Stimulated activated CD8-positive, alpha-beta memory T cell treated with anti-CD3 and anti-CD28 coated beads, Interleukin-12 subunit alpha, Interleukin-12 subunit beta, amount 100 ng/mL, for 1 hour (primary cell): ENCODE results near the gene NPAS3.

Experiments
- DNase-seq: peaks from one replicate; pipeline ENCODE4 v3.0.0-alpha.2; 2020; ENCODE audit warnings: low read depth

NPAS3 gene

GRCh38 chr14:33516898-33517436 is 578.3 kb downstream of the NPAS3 start:
- DNase-seq, result no peak

- DNase-seq, result no peak
Observed at GRCh38 chr14:33521192-33521591, 582.5 kb downstream of the NPAS3 start.

GRCh38 chr14:33524244-33524643 is 585.6 kb downstream of the NPAS3 start:
- DNase-seq, result no peak

GRCh38 chr14:33525626-33526025 is 586.9 kb downstream of the NPAS3 start:
- no peak for DNase-seq

DNA sequence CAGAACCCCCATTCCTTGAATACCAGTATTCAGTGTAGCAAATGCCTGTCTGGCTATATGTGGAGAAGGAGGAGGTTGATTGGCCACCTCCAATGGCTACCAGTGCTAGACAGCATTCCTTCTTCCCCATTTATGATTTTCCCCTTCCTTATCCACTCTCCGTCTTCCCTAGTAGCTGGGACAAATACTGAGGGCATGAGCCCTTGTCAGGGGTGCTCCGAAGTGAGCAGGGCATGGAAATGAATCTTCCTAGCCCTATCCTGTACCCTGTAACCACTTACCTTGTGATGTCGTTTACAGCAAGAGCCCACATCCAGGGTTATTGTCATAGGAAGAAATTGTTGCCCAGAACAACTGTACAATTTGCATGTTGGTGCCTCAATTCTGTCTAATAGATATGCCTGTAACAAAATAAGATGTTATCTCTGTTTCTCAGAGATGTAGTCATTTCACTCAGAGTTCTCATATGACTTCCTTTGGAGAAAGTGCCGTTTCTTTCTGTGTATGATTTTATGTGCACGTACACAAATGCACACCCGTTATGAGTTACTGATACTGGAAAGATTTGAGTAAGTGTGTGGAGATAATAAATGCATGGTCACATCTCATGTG is 588.5 kb downstream of the NPAS3 start:
- DNase-seq, result no peak

GRCh38 chr14:33528655-33529054 is 590.0 kb downstream of the NPAS3 start:
- DNase-seq, result no peak

DNA sequence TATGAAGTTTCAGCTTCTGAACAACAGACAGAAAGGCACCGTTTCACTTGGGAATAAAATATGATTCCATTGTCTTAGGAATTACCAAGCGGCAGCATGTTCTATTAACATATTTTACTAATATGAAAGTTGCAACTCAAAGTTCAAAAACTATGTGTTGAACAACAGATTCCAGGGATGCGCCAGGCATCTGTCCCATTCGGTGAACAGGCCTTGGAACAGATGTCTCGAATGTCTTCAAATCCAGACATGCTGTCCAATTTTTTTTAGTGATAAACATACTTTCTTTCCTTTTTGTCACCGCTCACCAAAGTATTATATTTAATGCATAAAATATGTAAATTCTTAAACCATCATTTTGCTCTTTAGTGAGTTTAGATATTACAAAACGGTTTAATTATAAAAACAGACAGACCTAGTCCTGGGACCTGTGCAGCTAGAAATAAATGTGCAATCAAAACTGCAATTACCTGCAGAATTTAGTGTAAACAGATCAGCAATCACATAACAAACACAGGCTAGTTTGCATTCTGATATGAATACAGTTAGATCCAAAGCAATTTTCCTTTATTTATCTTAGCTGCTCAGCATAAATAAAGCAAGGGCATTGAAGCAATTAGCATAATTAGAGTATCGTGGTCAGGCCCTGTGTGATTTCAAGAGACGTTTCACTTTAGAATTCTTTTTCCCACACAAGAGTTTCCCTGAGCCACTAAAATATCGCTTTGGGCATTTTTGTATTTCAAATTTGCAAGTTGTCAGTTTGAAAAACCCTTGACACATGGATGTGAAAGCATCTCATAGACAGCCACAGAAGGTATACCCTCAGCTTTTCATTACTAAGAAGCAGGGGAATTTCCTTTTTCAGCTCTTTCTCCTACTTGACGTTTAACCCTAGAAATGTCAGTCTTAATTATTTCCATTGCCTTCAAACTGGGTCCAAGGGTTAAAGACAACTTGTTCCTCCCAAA is 591.4 kb downstream of the NPAS3 start:
- no peak for DNase-seq

GRCh38 chr14:33532553-33532952 is 593.9 kb downstream of the NPAS3 start:
- no peak for DNase-seq

DNA sequence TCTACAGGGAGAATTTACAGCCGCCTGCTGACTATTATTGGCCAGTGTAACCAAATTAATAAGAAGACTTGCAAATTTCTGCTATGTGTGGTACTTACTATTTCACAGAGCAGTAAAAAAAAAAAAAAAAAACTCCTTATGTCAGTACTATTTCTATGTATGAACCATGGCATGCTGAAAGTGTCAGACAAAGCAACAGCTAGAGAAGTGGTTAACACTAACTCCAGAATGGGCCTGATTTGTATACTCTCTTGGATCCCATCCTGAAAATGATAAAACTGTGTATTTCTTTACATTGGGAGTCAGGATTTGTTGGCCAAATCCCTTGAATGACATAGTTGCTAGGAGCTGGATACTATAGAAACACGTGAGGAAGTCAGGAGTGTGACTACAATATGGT is 595.4 kb downstream of the NPAS3 start:
- no peak for DNase-seq

DNA sequence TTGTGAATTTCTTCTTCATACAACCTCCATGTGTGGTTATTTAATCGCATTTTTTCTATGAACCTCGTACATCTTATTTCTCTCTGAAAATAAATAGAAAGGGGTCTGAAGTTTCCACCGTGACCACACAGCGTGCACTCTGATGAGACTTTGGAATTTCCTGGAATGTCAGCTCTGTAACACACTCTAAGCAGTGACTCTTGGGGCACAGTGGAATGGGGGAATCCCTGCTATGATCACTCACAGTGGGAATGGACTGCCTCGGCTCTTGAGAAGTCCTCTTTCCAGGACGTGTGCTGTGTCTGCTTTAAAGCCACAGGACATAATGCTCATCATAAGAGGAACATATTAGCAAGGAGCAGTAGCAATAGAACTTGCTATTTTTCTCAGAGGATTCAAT is 596.0 kb downstream of the NPAS3 start:
- DNase-seq, result no peak

DNA sequence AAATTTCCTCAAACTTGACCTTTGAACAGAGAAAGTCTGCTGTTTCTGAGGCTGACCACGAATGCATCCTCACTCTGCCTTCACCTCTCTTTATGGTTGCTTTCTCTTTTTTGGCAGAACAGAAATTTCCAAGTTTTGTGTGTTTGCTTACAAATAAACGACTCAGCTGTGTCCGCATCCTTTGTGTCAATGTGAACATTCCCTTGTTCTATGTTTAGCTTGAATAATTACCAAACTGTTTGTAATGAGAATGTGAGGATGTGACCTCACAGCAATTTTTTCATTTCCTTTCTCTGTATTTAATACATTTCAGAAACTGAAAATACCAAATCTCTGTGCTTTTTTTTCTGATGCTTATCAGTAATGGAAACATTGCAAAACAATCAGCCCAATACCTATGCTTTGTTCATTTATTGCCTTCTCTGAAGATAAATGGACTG is 601.3 kb downstream of the NPAS3 start:
- DNase-seq, result no peak

DNA sequence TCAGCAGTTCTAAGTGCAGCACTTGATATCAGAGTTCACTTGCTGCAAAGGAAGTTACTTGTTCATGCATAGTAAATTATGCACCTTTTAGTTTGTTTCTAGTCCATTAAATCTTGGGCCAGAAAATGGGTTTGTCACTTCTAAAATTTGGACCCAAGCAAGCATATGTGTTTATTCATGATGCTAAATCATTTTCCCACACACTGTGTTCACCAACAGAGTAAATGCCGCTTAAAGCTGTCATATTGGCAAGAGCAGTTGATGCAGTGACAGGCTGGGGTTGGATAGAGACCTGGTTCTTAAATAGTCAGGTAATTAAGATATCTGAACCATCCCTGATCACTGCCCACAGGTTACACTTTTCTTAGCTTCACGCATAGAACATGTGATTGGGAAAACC is 602.5 kb downstream of the NPAS3 start:
- DNase-seq, result no peak

GRCh38 chr14:33542338-33543287 is 603.9 kb downstream of the NPAS3 start:
- no peak for DNase-seq

GRCh38 chr14:33545696-33546095 is 607.0 kb downstream of the NPAS3 start:
- DNase-seq, result no peak

GRCh38 chr14:33548606-33549005 is 609.9 kb downstream of the NPAS3 start:
- no peak for DNase-seq

DNA sequence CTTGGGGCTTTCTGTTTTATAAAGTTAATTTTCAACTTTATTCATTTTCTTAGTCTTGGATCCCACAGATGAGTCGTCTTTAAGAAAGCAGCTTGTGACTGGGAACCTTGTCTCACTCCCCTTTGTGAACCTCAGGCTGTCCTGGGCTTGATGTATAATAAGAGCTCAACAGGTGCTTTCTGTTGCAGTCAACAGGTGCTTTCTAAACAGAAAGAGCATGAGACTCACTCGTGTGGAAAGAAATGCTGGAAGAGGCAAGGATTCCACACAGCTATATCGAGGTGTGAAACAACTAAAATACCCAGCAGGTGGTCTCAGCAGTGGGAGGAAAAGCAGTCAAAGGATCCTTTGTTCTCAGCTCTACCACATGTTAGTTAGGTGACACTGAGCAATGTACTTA is 613.3 kb downstream of the NPAS3 start:
- no peak for DNase-seq

GRCh38 chr14:33553706-33554278 is 615.1 kb downstream of the NPAS3 start:
- no peak for DNase-seq

GRCh38 chr14:33554988-33555387 is 616.3 kb downstream of the NPAS3 start:
- DNase-seq, result no peak

DNA sequence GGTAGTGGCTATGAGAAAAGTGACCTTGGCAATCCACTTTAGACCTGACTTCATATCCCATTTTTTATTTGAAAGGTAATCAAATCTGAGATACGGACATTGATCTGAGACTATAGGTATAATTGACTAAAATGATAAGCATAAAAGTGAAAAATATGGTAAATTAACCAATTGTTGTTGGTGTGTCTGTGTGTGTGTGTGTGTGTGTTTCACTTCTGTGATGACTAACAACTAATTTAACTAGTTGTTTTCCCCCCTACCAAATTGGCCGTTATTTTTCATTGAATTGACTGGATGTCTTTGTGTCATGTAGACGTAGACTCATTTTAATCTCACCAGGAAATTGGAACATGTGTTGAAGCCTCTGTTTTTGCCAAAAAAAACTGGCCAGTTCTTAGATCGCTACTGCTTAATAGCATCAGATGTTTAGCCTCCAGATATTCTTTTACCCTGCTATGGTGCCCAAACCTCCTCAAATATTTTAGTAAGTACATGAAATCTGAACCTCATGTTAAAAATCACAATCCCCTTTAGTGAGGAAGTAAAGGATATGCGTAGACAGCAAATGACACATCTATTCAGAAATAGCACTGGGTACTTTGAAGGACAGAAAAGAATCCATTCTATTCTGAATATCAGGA is 617.2 kb downstream of the NPAS3 start:
- DNase-seq, result no peak

- DNase-seq, result no peak
Observed at GRCh38 chr14:33556382-33557121, 617.9 kb downstream of the NPAS3 start.
